Mucosa of rectum (tissue), 2 donors: ENCODE measurements around the gene CEACAM21.

Experiments used
- H3K27ac ChIP-seq, 2 donors: one replicate each; pipeline ENCODE4 v1.7.0; 2013; ENCODE audit warnings: inconsistent platforms in 2 of 2, low read depth in 2 of 2, low read length in 2 of 2
- H3K27me3 ChIP-seq, 2 donors: one replicate each; pipeline ENCODE4 v1.7.0; 2013; ENCODE audit warnings: low read length in 2 of 2; ENCODE audit not compliant: control insufficient read depth in 2 of 2, insufficient read depth in 2 of 2
- H3K36me3 ChIP-seq, 2 donors: one replicate each; pipeline ENCODE4 v1.7.0; 2013; ENCODE audit warnings: low read length in 2 of 2; ENCODE audit not compliant: control insufficient read depth in 2 of 2, insufficient read depth in 2 of 2
- H3K4me1 ChIP-seq, 2 donors: one replicate each; pipeline ENCODE4 v1.7.0; 2013; ENCODE audit warnings: low read length in 2 of 2, mild to moderate bottlenecking in 1 of 2; ENCODE audit not compliant: control insufficient read depth in 2 of 2, insufficient read depth in 2 of 2
- H3K4me3 ChIP-seq, 2 donors: one replicate each; pipeline ENCODE4 v1.7.0; 2013; ENCODE audit warnings: low read length in 2 of 2
- H3K9ac ChIP-seq, 2 donors: one replicate each; pipeline ENCODE4 v1.7.0; 2013; ENCODE audit warnings: low read length in 2 of 2, low read depth in 1 of 2, mild to moderate bottlenecking in 1 of 2
- H3K9me3 ChIP-seq, 2 donors: one replicate each; pipeline ENCODE4 v1.7.0; 2013; ENCODE audit warnings: low read length in 2 of 2; ENCODE audit not compliant: control insufficient read depth in 2 of 2
- donor health status: healthy.
- donor health status: Normal muscosa, but diverticular disease.

The CEACAM21 gene

GRCh38 chr19:41548047-41548446 lies 27.9 kb upstream of the CEACAM21 start:
- H3K4me1 ChIP-seq = peaks cover 3% of the 10 kb centered on the region in 2 donors
- H3K4me3 ChIP-seq = no peak overlapping the region
- H3K27me3 ChIP-seq = peaks cover 4 to 10% of the 10 kb centered on the region in 2 donors
- H3K27ac ChIP-seq = no peak overlapping the region
- no peaks in the 10 kb centered on the region for H3K9me3 ChIP-seq
- H3K36me3 ChIP-seq = no peaks in the 10 kb centered on the region
- no peak overlapping the region for H3K9ac ChIP-seq

GRCh38 chr19:41548954-41549688 lies 26.8 kb upstream of the CEACAM21 start:
- H3K36me3 ChIP-seq = no peaks in the 10 kb centered on the region
- H3K27me3 ChIP-seq = peaks cover 4 to 10% of the 10 kb centered on the region in 2 donors
- H3K4me3 ChIP-seq = peak overlapping the region; percentile 28 to 70
- peaks cover 3% of the 10 kb centered on the region in 2 donors for H3K4me1 ChIP-seq
- H3K27ac ChIP-seq = peak overlapping the region; percentile 58 to 82
- peak overlapping the region; percentile 12 to 68 for H3K9ac ChIP-seq
- no peaks in the 10 kb centered on the region for H3K9me3 ChIP-seq

GRCh38 chr19:41549884-41550283 lies 26.1 kb upstream of the CEACAM21 start:
- Histone ChIP-seq H3K9ac (peak overlapping the region; percentile 19 to 68), H3K36me3 (no peaks in the 10 kb centered on the region), H3K4me3 (peak overlapping the region; percentile 28 to 70), H3K4me1 (peaks cover 3% of the 10 kb centered on the region in 2 donors), H3K27me3 (peaks cover 4 to 10% of the 10 kb centered on the region in 2 donors), H3K9me3 (no peaks in the 10 kb centered on the region), H3K27ac (peak overlapping the region; percentile 58 to 82)

GRCh38 chr19:41551212-41551610 lies 24.8 kb upstream of the CEACAM21 start:
- Histone ChIP-seq H3K27ac (peak overlapping the region; percentile 66 to 81), H3K4me1 (peaks cover 0 to 3% of the 10 kb centered on the region in 2 donors), H3K9me3 (no peaks in the 10 kb centered on the region), H3K9ac (peak overlapping the region in 1 of 2 donors; percentile 45), H3K27me3 (peaks cover 4 to 10% of the 10 kb centered on the region in 2 donors), H3K4me3 (peak overlapping the region; percentile 9 to 70), H3K36me3 (no peaks in the 10 kb centered on the region)

GRCh38 chr19:41551711-41552110 lies 24.3 kb upstream of the CEACAM21 start:
- Histone ChIP-seq H3K9me3 (no peaks in the 10 kb centered on the region), H3K4me1 (peaks cover 0 to 3% of the 10 kb centered on the region in 2 donors), H3K27ac (peak overlapping the region; percentile 66 to 81), H3K4me3 (peak overlapping the region; percentile 9 to 70), H3K9ac (peak overlapping the region; percentile 3 to 45), H3K36me3 (no peaks in the 10 kb centered on the region), H3K27me3 (peaks cover 4 to 6% of the 10 kb centered on the region in 2 donors)

GRCh38 chr19:41552558-41552957 lies 23.4 kb upstream of the CEACAM21 start:
- H3K4me1 ChIP-seq = peaks cover 0 to 3% of the 10 kb centered on the region in 2 donors
- no peaks in the 10 kb centered on the region for H3K36me3 ChIP-seq
- peaks cover 2 to 5% of the 10 kb centered on the region in 2 donors for H3K27me3 ChIP-seq
- peak overlapping the region; percentile 66 to 81 for H3K27ac ChIP-seq
- H3K9ac ChIP-seq = no peak overlapping the region
- peak overlapping the region in 1 of 2 donors; percentile 70 for H3K4me3 ChIP-seq
- H3K9me3 ChIP-seq = no peaks in the 10 kb centered on the region

- Histone ChIP-seq H3K27me3 (peaks cover 0 to 3% of the 10 kb centered on the region in 2 donors), H3K27ac (peak overlapping the region in 1 of 2 donors; percentile 41), H3K9me3 (no peaks in the 10 kb centered on the region), H3K9ac (no peak overlapping the region), H3K4me3 (no peak overlapping the region), H3K4me1 (peaks cover 0 to under 1% of the 10 kb centered on the region in 2 donors), H3K36me3 (no peaks in the 10 kb centered on the region)
Observed at GRCh38 chr19:41553804-41554203, 22.2 kb upstream of the CEACAM21 start.

GRCh38 chr19:41554907-41555306 lies 21.1 kb upstream of the CEACAM21 start:
- Histone ChIP-seq H3K27ac (no peak overlapping the region), H3K9ac (no peak overlapping the region), H3K36me3 (no peaks in the 10 kb centered on the region), H3K4me1 (no peaks in the 10 kb centered on the region), H3K9me3 (no peaks in the 10 kb centered on the region), H3K27me3 (no peaks in the 10 kb centered on the region), H3K4me3 (no peak overlapping the region)

- Histone ChIP-seq H3K9me3 (no peaks in the 10 kb centered on the region), H3K9ac (peak overlapping the region in 1 of 2 donors; percentile 24), H3K36me3 (no peaks in the 10 kb centered on the region), H3K27ac (peak overlapping the region in 1 of 2 donors; percentile 16), H3K27me3 (no peaks in the 10 kb centered on the region), H3K4me1 (no peaks in the 10 kb centered on the region), H3K4me3 (no peak overlapping the region)
Observed at GRCh38 chr19:41555748-41556147, 20.2 kb upstream of the CEACAM21 start.

- peaks cover 0 to 4% of the 10 kb centered on the region in 2 donors for H3K4me1 ChIP-seq
- H3K27me3 ChIP-seq = peaks cover 19 to 23% of the 10 kb centered on the region in 2 donors
- no peaks in the 10 kb centered on the region for H3K36me3 ChIP-seq
- no peaks in the 10 kb centered on the region for H3K9me3 ChIP-seq
- no peak overlapping the region for H3K9ac ChIP-seq
- no peak overlapping the region for H3K27ac ChIP-seq
- peak overlapping the region in 1 of 2 donors; percentile 37 for H3K4me3 ChIP-seq
Observed at GRCh38 chr19:41563854-41564514, 12.0 kb upstream of the CEACAM21 start.
